Pancreas (tissue), 10 donors: ENCODE results near the gene ACAP3. TPM values are rescaled to one million over a fixed set of nuclear protein-coding genes. Genes with fewer than 3 reads are reported as not detected.

Source experiments
- ATAC-seq, 4 donors: fragments of 200-7000 bp; cut with Tn5 transposase; one replicate each; pipeline versions ENCODE4 v1.8.0 to v1.9.1; 2020; ENCODE audit warnings: mild to moderate bottlenecking in 4 of 4, moderate library complexity in 4 of 4
- DNase-seq, 6 donors: peaks; one replicate each; pipeline ENCODE4 v3.0.0-alpha.2; 2020
- FAIRE-seq: peaks from 2 replicates; lab custom pipeline; 2012; peaks lifted over from hg19 to GRCh38; lab: Jason Lieb, UNC
- H3K27ac ChIP-seq, 4 donors: fragments of 200-600 bp; sonication (generic); 1 replicate in 3 of 4; 2 replicates in 1 of 4; pipeline versions ENCODE4 v1.5.0 to v1.8.0; 2020
- H3K27me3 ChIP-seq, 4 donors: fragments of 200-600 bp; one replicate each; pipeline ENCODE4 v1.8.0; 2021
- H3K36me3 ChIP-seq, 3 donors: fragments of 200-600 bp; sonication (generic) in 1 of 3; one replicate each; pipeline versions ENCODE4 v1.5.0 to v1.8.0; 2020 to 2021
- H3K4me1 ChIP-seq, 3 donors: fragments of 200-600 bp; one replicate each; pipeline ENCODE4 v1.8.0; 2021
- H3K4me3 ChIP-seq, 4 donors: fragments of 200-600 bp; sonication (generic) in 2 of 4; one replicate each; pipeline versions ENCODE4 v1.5.0 to v1.8.0; 2020 to 2021
- H3K9me3 ChIP-seq, 4 donors: fragments of 200-600 bp; one replicate each; pipeline ENCODE4 v1.8.0; 2021
- WGBS, 2 donors: extraction: QIAGEN DNeasy Blood & Tissue Kit; methylation state at CpG; one replicate each; pipeline ENCODE4 v1.1.7; 2013; 5-methylcytosine and 5-hydroxymethylcytosine counted together
- intact Hi-C, 3 donors: fragments of 100-400 bp; cut with DNase I; formaldehyde crosslinking; loops; one replicate each; pipeline versions ENCODE4 v1.11.1 to v1.14.2; 2022
- polyA plus RNA-seq, 2 donors: library from polyadenylated mRNA; stranded (reverse); fragments of 200-250 nt; gene quantifications; one replicate each; pipeline ENCODE4 v1.2.3, GENCODE V29; 2013
- total RNA-seq, 6 donors: library from RNA; stranded (reverse); fragmentation: NEBNext Ultra II Directional in 4 of 6; extraction: Animal tissue kit (Norgen Biotek cat#: 25700) in 4 of 6; gene quantifications; one replicate each; pipeline versions ENCODE4 v1.2.1 to v1.2.4, GENCODE V29; 2021 to 2023
- TF ChIP-seq, protein P1 (sequence below), 4 donors: fragments of 200-600 bp; sonication (generic) in 3 of 4; IDR thresholded peaks; one replicate each; pipeline versions ENCODE4 v1.5.0 to v1.8.0; 2021; ENCODE audit warnings: antibody characterized with exemption in 4 of 4
- donor health status: healthy with polysubstance abuse.
- donor health status: DM: no; HTN: no; CAD: no; lungs with moderate emphysema.
- donor health status: DM: no; HTN: no; CAD: no.
- donor health status: control.
- donor health status: control.
- donor health status: Bipolar disorder and iron deficiency.
- donor health status: DM: yes; HTN: yes; CAD: no.
- donor health status: DM: no; HTN: no; CAD: no.
- donor health status: DM: no; HTN: no; CAD: no.
- donor health status: DM: yes; HTN: yes; CAD: no.

Gene ACAP3
- total and polyA plus RNA-seq, 8 donors, result 15.2 to 133 (median 21.4) TPM

- ATAC-seq, result no peak
- Histone ChIP-seq H3K9me3 (no peaks in the 10 kb centered on the region), H3K27me3 (no peaks in the 10 kb centered on the region), H3K36me3 (peaks cover 0 to 22% (median 5%) of the 10 kb centered on the region in 3 donors), H3K27ac (no peak overlapping the region), H3K4me1 (no peaks in the 10 kb centered on the region), H3K4me3 (no peak overlapping the region)
- intact Hi-C loops, result no loop called here
- no peak for DNase-seq
- 95 to 96% methylated on average over 28 to 32 of the region's 32 CpGs for WGBS, 2 donors
- FAIRE-seq, result no peak
- TF ChIP-seq, protein P1, sequence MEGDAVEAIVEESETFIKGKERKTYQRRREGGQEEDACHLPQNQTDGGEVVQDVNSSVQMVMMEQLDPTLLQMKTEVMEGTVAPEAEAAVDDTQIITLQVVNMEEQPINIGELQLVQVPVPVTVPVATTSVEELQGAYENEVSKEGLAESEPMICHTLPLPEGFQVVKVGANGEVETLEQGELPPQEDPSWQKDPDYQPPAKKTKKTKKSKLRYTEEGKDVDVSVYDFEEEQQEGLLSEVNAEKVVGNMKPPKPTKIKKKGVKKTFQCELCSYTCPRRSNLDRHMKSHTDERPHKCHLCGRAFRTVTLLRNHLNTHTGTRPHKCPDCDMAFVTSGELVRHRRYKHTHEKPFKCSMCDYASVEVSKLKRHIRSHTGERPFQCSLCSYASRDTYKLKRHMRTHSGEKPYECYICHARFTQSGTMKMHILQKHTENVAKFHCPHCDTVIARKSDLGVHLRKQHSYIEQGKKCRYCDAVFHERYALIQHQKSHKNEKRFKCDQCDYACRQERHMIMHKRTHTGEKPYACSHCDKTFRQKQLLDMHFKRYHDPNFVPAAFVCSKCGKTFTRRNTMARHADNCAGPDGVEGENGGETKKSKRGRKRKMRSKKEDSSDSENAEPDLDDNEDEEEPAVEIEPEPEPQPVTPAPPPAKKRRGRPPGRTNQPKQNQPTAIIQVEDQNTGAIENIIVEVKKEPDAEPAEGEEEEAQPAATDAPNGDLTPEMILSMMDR (IDR thresholded peaks at IDR 0.05), result no peak
Measured at GRCh38 chr1:1336931-1337792, 29.4 kb upstream of the ACAP3 start.

DNA sequence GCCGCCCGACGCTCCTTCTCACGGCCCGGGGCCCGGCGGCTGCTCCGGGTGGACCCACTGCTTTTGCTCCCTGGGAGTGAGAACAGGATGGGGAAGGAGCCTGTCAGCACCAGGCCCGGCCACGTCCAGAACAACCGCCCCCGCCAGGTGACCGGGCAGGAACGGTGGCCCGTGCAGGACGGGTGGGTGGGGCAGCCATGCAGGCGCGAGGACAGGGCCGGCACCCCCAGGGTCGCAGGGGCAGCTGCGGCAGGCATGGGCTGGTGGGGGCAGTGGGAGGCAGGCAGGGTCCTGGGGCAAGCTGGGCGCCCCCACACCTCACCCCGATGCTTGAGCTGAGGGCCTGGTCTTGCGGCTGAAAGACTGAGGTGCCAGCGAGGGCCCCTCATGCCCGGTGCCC is 28.7 kb upstream of the ACAP3 start:
- FAIRE-seq, result no peak
- WGBS, 2 donors, result 92 to 96% methylated on average over 26 of the region's 26 CpGs
- ATAC-seq, result no peak
- Histone ChIP-seq H3K9me3 (no peaks in the 10 kb centered on the region), H3K4me1 (no peaks in the 10 kb centered on the region), H3K4me3 (no peak overlapping the region), H3K27ac (no peak overlapping the region), H3K27me3 (no peaks in the 10 kb centered on the region), H3K36me3 (peaks cover 0 to 22% (median 5%) of the 10 kb centered on the region in 3 donors)
- TF ChIP-seq, protein P1 (IDR thresholded peaks at IDR 0.05), result no peak
- DNase-seq, result no peak
- intact Hi-C loops, result no loop called here

DNA sequence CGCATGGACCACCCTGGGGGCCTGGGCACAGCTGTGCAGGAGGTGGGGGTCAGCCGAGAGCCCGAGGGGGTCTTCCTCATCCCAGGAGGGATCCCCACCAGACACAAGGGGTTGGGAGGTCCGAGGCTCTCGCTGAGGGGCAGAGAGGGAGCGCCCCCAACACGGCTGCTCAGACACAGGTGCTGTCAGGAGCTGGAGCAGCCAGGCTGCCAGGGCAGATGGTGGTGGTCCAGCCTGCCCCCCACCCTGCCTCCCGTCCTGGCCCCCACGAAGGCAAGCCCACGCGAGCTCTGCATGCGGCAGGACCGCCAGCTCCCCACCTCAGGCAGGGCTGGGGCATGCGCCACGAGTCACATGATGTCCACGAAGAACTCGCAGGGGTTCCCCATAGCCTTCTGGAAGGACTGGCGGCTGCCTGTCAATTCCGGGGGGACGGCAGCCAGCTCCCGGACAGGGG is 28.1 kb upstream of the ACAP3 start:
- H3K27ac ChIP-seq, result no peak overlapping the region
- intact Hi-C loops, result no loop called here
- H3K36me3 ChIP-seq, result peaks cover 0 to 22% (median 5%) of the 10 kb centered on the region in 3 donors
- ATAC-seq (no peak), DNase-seq (no peak), FAIRE-seq (no peak)
- TF ChIP-seq, protein P1 (IDR thresholded peaks at IDR 0.05), result no peak
- H3K9me3 ChIP-seq, result no peaks in the 10 kb centered on the region
- no peak overlapping the region for H3K4me3 ChIP-seq
- 88% methylated on average over 18 to 21 of the region's 21 CpGs for WGBS, 2 donors
- H3K27me3 ChIP-seq, result no peaks in the 10 kb centered on the region
- no peaks in the 10 kb centered on the region for H3K4me1 ChIP-seq

- TF ChIP-seq, protein P1 (IDR thresholded peaks at IDR 0.05), result no peak
- H3K9me3 ChIP-seq, result no peaks in the 10 kb centered on the region
- H3K4me1 ChIP-seq, result no peaks in the 10 kb centered on the region
- 83 to 84% methylated on average over 16 of the region's 16 CpGs for WGBS, 2 donors
- H3K27ac ChIP-seq, result no peak overlapping the region
- DNase-seq, result no peak
- no peak for FAIRE-seq
- ATAC-seq, result no peak
- intact Hi-C loops, result no loop called here
- H3K4me3 ChIP-seq, result no peak overlapping the region
- no peaks in the 10 kb centered on the region for H3K27me3 ChIP-seq
- peaks cover 0 to 22% (median 5%) of the 10 kb centered on the region in 3 donors for H3K36me3 ChIP-seq
Measured at GRCh38 chr1:1335283-1335682, 27.6 kb upstream of the ACAP3 start.

- H3K4me1 ChIP-seq, result no peaks in the 10 kb centered on the region
- H3K4me3 ChIP-seq, result no peak overlapping the region
- peaks cover 0 to 22% (median 5%) of the 10 kb centered on the region in 3 donors for H3K36me3 ChIP-seq
- WGBS, 2 donors, result 79 to 80% methylated on average over 11 of the region's 11 CpGs
- no peak for DNase-seq
- no peaks in the 10 kb centered on the region for H3K9me3 ChIP-seq
- ATAC-seq, result peak in 1 of 4 donors; percentile 3
- no peaks in the 10 kb centered on the region for H3K27me3 ChIP-seq
- no peak overlapping the region for H3K27ac ChIP-seq
- FAIRE-seq, result no peak
- intact Hi-C loops, result no loop called here
- TF ChIP-seq, protein P1 (IDR thresholded peaks at IDR 0.05), result no peak
Measured at GRCh38 chr1:1334835-1335234, 27.1 kb upstream of the ACAP3 start.
